Activated CD8-positive, alpha-beta memory T cell treated with anti-CD3 and anti-CD28 coated beads for 36 hours (primary cell): Measurements from ENCODE around the gene DGKD. TPM values are rescaled to one million over a fixed set of nuclear protein-coding genes. Genes with fewer than 3 reads are reported as not detected.

Source experiments
- CTCF ChIA-PET: fragments of 350-600 bp; sonication (Branson Sonifier 250); formaldehyde crosslinking; loops from one replicate; lab custom pipeline; 2021; ENCODE audit warnings: antibody characterized with exemption; lab: Charles Lee
- POLR2A ChIA-PET: fragments of 350-600 bp; sonication (Branson Sonifier 250); formaldehyde crosslinking; loops from one replicate; lab custom pipeline; 2021; ENCODE audit warnings: antibody characterized with exemption; lab: Charles Lee
- total RNA-seq, 2 experiments: library from RNA; stranded (reverse); gene quantifications; one replicate each; pipeline ENCODE4 v1.2.3, GENCODE V29; 2021

DGKD gene
- total RNA-seq, 2 experiments from 2014 or later, result 49.5 to 58.8 TPM

DNA sequence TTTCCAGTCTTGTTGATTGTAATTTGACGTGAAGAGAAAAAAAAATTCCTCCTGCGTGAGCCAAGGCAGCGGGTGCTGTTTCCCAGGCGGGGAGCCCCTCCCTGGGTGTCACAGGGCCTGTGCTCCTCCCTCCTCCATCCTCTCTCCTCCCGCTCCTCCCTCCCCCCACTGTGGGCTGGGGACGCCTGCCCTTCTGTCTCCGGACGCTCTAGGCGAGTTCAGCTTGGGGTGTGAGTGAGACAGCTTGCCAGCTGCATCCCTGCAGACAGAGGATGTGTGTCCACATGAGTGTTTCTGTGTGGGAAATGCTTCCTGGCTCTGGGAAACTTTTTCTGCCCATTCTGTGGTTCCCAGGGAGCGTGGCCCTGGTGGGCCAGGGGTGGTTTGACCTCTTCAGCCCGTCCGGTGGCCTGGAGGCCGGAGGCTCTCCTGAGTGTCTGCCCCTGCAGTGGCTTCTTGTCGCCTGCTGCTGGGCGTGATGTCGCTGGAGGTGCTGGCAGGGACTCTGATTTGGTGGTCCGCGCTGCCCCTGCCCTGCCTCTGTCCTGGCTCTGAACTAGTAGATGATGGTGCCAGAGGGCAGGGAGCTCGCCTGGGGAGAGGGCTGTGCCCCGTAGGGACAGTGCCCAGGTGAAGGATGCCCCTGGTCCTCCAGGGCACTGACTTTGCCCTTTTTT, 115.9 kb downstream of the DGKD start:
- POLR2A ChIA-PET, result no interaction called here
- CTCF ChIA-PET, result interaction anchor here (0.6 kb wide), 1 partner anchor 60 kb away, joined by 3 read pairs; no protein-coding TSS in a partner anchor

DNA sequence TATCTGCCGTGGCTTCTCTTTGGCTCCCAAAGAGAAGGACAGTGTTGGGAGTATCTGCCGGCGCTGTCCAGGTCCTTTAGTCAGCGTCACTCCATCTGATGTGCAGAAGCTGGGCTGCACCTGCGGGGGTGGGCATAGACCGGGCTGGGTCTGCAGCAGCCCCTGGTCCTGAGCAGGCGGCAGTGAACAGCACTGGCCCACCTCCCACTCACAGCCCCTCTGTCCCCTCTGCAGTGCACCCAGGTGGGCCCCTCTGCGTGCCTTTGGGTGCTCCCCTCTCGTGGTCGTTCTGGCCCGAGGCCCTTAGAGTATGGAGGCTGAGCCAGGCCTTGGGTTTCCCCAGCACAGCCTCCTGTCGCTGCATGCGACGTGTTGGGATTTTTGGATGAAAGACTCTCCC, 116.5 kb downstream of the DGKD start:
- CTCF ChIA-PET, result no interaction called here
- POLR2A ChIA-PET, result no interaction called here

DNA sequence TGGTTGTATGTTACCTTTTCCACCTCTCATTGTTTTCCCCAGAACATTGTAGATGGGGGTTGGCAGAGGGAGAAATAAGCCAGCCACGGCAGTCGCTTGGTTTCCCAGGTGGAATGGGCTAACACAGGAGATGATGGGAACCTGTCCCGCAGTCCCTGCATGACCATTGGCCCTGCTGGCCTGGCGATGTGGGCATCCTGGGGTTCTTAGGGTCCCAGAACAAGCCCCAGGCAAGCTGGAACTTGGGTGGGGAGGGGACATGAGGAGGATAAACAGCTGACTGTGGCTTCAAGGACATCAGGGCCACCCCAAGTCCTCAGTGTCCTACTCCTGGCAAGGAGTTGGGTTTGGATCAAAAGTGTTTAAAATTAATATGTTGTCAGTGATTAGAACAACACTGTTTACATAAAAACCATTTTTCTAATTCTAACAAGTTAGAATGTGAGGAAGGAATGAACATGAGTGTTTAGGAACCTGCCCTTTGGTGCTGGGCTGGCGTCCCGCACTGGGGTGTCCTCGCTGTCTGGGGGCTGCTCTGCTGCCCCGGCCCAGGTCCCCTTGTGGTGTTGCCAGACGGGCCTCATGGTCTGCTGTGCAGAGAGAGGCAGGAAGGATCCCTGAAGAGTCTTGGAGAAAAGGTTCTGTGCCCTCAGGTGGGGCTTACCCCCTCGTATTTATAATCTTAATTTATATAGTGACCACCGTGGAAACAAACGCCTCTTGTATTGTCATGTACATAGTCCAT, 117.2 kb downstream of the DGKD start:
- CTCF ChIA-PET, result interaction anchor here (0.6 kb wide), 1 partner anchor 407 kb away, joined by 3 read pairs; no protein-coding TSS in a partner anchor
- POLR2A ChIA-PET, result no interaction called here

DNA sequence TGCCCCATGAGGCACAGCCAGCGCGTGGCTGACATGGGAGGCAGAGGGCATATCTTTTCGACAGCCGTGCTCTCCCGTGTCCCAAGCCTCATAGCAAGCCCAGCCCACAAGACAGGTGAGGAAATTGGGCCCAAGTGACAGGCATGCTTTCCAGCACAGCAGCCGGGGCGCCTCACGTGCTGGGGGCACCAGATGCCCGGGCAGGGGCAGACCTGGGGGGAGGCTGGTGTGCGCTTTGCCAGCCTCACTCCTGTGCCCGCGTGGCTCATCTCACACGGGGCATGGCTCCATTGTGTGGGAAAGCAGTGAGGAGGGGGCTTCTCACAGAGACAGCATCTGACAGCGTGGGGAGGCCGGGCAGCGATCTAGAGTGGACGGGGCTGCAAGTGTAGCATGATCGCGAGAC, 119.1 kb downstream of the DGKD start:
- CTCF ChIA-PET, result interaction anchor here (1.1 kb wide), 1 partner anchor 11 kb away, joined by 4 read pairs; no protein-coding TSS in a partner anchor
- POLR2A ChIA-PET, result no interaction called here

DNA sequence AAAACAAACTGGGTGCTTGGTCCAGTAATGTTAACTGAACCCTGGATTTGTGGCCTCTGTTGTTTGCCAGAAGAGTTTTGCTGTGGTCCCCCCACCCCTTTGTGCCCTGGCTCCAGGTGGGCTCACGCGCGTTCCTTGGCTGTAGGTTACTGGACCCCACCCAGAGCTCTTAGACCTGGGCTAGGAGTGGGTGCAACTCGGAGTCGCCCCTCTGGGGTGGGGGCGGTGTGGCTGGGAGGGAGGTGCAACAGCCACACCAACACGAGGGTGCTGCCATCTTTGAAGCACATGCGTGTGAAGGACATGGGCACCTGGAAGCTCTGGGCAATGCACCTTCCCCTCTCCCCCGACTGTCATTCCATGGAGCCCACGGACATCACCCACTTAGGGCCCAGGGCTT, 119.6 kb downstream of the DGKD start:
- POLR2A ChIA-PET, result no interaction called here
- CTCF ChIA-PET, result no interaction called here

DNA sequence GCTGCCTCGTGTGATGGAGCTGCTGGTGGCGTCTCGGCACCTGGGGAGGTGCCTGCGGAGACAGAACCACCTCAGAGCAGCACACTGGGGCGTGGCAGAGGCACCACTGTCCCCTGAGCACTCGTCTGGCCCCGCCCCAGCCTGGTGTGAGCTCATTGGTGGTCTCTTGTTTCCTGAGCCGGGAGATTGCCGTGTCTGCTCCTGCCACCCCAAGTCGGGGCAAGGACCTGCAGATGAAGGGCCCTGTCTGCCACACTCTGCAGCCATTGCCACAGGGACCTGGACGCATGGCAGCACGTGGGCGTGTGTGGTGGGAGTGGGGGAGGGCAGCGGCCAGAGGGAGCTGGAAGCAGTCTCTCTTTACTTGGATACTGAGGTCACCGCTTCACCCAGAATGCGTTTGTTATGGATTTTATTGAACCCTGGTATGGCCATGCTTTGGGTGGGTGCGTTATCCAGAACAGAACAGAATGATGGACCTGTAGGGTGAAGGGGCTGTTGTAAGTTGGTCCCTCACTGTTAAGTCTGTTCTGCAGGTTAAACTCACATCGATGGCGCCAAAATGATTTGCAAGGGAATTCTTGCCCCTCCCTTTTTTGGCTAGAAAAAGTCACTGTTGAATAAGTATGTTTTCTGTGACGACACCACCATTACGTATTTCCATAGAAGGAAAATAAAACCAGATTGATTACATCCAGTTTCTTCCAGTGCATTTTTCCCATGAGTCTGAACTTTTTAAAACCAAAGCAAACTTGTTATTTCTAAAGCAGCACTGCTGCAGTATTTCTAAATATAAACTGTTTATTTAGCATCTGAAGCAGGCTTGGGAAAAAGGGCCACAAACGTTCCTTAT, 120.2 kb downstream of the DGKD start:
- ChIA-PET CTCF (no interaction called here), POLR2A (no interaction called here)

DNA sequence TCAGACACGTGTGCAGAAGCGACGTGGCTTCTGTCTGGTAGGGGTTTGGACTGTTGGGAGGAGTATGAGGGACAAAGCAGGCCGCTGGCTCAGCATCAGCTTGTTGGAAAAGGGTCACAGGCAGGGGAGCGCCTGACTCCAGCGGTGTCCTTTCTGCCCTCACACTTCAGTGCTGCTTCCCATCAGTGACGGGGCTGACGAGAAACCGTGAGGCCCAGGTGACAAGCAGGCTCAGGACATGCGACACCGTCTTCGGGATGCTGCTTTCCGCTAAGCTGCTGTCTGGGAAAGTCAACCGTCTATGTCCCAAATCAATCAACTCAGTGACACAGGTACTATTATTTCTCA, 121.7 kb downstream of the DGKD start:
- CTCF ChIA-PET, result no interaction called here
- POLR2A ChIA-PET, result no interaction called here

DNA sequence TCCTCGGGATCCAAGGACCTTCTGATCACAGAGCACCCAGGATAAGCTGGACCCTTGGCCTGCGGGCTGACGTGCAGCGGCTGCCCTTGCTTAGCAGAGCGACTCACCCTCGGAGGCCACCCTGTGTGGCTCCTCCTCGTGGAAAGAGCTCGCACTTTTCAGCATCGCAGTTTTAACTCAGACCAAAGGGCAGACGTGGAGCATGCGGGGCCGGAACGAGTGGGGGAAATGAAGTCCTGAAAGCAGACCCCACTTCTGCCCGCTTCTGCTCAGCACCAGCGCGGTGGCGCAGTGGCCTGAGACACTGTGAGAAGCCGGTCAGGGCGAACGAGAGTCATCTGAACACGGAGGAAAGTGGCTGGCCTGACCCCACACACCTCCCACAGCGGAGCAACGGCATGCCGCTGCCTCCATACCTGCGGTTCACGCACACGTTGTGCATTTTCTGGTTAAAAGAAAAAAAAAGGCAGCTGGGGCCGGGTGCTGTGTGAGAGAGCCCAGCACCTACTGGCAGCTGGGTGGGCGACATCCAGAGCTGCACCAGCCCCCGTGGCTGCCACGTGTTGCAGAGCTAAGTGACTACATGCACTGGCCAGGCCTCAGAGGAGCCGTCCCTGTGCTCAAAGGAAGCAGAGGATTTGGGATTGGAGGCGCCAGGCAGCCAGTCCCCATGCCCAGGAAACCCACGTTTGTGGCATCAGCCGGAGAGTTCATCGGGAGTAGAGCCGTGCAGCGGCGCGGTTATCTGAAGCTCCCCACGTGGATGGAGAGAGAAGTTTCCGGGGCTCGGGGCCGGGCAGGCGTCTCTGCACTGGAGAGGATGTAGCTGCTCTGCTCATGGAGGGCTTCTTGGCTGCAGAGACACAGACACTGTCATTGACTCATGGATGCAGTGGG, 122.6 kb downstream of the DGKD start:
- ChIA-PET POLR2A (no interaction called here), CTCF (interaction anchor here (1.2 kb wide), 1 partner anchor 15 kb away, joined by 3 read pairs; no protein-coding TSS in a partner anchor)

DNA sequence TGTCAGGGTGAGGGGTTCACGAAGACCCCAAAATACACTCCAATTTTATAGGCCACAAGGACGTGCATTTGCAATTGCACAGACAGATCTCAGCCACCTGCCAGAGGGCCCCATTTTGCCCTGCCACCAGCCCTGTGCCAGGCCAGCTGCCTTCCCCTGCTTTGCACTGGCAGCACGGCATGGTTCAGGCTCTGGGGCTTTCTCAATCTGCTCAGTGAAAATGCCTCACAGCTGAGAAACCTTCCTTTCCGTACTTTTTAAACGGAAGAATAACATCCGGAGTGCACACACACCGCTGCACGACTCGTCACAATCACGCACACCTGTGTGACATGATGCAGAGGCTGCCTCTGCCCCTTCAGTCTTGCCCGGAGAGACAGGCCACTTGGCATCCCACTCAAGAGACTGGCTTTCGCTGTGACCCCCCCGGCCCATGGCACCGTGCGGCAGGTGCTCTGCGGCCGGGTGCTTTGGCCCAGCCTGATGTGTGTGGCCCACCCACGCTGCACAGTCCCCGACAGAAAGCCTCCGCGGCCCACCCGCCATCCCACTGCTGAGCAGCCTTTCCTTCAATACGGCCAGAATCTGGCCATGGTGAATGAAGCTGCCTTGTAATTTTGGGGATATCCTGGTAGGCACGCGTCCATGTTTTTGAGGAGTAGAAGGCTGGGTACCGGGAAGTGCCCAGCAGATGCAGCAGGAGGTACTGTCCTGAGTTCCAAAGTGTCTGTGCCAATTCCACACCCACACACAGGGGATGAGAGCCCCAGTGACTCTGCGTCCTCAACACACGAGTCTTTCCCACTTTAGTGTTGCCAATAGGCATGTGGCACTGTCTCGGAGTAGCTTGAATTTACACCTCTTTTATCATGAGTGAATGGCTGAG, 123.5 kb downstream of the DGKD start:
- ChIA-PET CTCF (interaction anchor here (1.2 kb wide), 1 partner anchor 16 kb away, joined by 3 read pairs; no protein-coding TSS in a partner anchor), POLR2A (no interaction called here)

DNA sequence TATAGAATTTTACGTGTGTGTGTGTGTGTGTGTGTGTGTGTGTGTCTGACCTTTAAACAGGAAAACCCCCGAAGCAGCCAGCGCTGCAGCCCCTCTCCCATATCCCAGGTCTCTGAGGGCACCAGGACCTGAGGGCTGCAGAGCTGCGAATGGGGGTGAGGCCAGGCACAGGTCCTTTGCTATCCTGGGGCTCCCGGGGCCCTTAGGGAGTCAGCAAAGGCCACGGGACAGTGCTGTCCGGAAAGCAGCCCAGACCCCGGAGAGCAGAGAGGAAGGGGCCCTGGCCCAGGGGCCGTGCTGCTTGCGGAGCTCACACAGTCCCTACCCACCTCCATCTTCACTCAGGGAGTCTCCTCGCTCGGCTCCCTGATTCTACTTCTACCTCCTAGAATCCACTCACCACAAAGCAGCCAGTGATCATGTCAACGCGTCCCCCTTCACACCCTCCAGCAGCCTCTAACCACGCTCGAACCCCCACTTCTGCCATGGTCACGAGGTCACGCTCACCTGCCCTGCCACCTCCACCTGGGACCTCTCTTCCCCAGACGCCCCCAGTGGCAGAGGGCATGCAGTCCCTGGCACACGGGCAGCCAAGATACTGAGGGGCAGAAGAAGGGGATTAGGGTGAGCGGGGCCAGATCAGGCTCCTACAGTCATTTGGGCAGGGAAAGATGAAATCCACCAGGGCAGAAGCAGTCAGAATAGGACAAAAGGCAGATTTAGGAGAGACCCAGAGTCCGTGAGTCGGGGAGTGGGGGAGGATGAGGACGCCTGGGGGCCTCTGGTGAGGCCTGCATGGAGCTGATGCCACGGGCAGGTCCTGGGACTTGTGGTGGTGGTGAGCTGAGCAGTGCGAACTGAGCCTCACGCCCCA, 125.6 kb downstream of the DGKD start:
- ChIA-PET POLR2A (no interaction called here), CTCF (no interaction called here)

DNA sequence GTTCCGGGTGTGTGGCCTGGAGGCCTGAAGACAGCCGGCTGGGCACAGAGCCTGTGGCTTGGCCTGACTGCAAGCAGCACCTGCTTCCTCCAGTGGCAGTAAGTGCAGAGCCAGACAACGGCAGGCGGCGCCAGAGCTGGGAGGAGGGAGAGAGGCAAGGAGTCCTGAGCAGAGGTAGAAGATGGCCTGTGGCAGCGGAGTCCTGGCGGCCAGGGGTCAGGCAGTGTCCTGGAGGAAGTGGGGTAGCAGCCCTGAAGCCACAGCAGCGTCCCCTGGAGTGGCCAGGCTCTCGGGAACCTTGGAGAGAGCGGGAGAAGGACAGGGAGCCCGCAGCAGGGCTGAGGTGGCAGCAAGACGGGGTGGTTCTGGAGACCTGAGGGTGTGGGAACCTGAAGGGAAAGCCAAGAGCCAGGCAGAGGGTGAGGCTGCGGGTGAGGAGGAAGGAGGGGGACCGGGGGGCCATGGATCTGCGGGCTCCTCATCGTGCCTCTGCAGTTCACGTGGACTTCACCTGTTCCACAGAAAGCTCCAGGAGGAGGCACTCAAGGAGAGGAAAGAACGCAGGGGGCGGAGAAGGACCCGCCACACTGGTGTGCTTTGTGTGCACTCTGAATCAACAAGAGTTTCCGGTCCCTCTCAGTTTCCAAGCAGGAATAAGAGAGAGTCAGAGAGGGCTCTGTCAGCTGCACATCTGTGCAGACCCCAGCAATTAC, 126.4 kb downstream of the DGKD start:
- CTCF ChIA-PET, result no interaction called here
- POLR2A ChIA-PET, result no interaction called here

DNA sequence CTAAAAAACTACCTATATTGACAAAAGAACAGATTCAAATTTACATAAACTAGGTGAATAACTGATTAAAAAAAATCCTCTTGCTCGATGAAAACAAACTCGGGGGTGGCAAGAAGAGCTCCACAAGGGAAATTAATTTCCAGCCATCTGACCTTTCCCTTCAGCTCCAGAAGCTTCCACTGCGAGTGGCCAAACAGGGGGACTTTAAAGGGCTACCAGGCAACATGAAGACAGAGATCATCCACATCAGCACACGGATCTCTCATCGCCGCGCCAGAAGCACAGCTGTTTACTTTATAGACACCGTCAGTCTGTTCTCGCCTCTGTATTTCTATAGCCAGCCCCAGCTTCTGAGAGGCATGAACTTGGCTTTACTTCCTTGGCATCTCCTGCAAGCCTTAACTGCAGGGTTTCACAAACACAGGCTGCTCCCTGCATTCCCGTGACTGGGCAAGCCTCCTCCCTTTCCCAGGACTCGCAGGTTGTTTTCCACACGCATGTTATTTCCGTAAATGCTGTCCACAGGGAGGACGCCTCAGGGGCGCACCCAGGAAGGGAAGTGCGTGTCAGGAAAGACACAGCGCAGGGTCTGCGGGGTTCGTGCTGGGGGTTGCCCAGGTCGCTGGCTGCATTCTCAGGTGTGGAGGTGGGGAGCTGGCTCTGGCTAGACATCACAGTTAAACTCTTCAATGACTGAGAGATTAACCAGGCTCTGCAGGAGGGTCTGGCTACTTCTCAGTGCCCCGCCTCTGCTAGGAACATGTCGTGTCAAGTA, 127.3 kb downstream of the DGKD start:
- ChIA-PET POLR2A (no interaction called here), CTCF (no interaction called here)

DNA sequence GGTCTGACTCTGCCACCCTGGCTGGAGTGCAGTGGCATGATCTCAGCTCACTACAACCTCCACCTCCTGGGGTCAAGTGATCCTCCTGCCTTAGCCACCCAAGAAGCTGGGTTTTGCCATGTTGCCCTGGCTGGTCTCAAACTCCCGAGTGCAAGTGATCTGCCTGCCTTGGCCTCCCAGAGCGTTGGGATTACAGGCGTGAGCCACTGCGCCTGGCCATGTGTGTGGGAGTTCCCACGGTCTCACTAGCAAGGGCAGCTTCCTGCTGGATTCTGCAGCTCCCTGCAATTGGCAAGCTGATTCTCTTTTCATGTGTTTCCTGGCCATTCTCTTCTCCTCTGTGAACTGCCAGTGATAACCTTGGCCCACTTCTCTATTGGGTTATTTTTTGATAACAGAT, 128.3 kb downstream of the DGKD start:
- POLR2A ChIA-PET, result interaction anchor here (0.6 kb wide), 1 partner anchor 63 kb away, joined by 4 read pairs; no protein-coding TSS in a partner anchor
- CTCF ChIA-PET, result no interaction called here

DNA sequence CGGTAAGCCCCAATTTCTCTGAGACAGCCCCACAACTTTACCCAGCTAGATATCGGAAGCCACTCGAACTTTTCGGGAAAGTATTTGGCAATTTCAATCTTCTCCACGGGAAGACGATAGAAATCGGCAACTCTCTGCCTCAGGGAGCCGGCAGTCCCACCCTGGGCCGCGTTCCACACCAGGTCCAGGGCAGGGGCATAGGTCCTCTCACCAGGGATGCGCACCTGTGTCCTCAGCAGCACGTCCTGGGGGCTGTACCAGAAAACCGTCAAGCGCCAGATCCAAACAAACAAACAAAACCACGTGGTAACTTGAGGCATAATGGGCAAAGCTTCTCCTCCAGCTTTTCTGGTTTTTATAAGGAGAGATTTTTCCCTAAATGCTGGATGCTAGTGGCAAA, 131.4 kb downstream of the DGKD start:
- ChIA-PET POLR2A (no interaction called here), CTCF (no interaction called here)

DNA sequence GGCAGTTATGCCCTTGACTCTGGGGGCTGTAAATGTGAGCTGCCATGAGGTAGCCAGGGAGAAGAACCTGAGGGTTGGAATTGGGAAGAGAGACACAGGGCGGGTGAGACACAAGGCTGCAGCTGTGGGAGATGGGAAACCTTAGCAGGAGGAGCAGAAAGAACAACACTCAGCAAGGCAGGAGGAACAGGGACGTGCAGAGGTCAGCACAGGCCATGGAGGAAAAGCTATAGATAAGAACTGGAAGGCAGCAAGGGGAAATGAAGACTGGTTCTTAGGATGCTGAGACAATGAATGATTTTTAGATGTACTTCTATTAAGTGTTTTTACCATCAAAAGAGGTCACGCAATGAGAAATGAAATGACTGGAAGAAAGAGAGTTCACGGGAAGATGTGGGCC, 132.1 kb downstream of the DGKD start:
- ChIA-PET CTCF (no interaction called here), POLR2A (no interaction called here)
